Natural killer cell (primary cell): ENCODE results near the gene ERBB4. TPM values are rescaled to one million over a fixed set of nuclear protein-coding genes. Genes with fewer than 3 reads are reported as not detected.

Experiments
- ATAC-seq, 3 donors: fragments of 150-1000 bp in 2 of 3; fragments of 200-7000 bp in 1 of 3; cut with Tn5 transposase; 1 replicate in 1 of 3; 2 replicates in 2 of 3; pipeline ENCODE4 v1.10.0; 2021; ENCODE audit warnings: mild to moderate bottlenecking in 2 of 3, moderate library complexity in 2 of 3
- DNase-seq, 2 donors: peaks; one replicate each; pipeline versions ENCODE4 v3.0.0 to v3.0.0-alpha.2; 2013 to 2021; ENCODE audit warnings: mixed read lengths in 1 of 2
- H3K27ac ChIP-seq: one replicate; pipeline ENCODE4 v1.5.1; 2013; ENCODE audit warnings: mild to moderate bottlenecking, low read length
- H3K27me3 ChIP-seq: one replicate; pipeline ENCODE4 v1.6.1; 2013; ENCODE audit warnings: low read length; ENCODE audit not compliant: control insufficient read depth, insufficient read depth
- H3K36me3 ChIP-seq: one replicate; pipeline ENCODE4 v1.6.1; 2013; ENCODE audit warnings: low read length; ENCODE audit not compliant: control insufficient read depth, insufficient read depth
- H3K4me1 ChIP-seq: one replicate; pipeline ENCODE4 v1.6.1; 2013; ENCODE audit warnings: low read length; ENCODE audit not compliant: control insufficient read depth, insufficient read depth
- H3K4me3 ChIP-seq: one replicate; pipeline ENCODE4 v1.5.1; 2013; ENCODE audit warnings: low read length
- H3K9me3 ChIP-seq: one replicate; pipeline ENCODE4 v1.6.1; 2013; ENCODE audit warnings: low read length; ENCODE audit not compliant: control insufficient read depth, insufficient read depth
- H3K27ac Mint-ChIP-seq, 2 donors: one replicate each; pipeline ENCODE4 v1.8.0; 2022; ENCODE audit warnings: mild to moderate bottlenecking in 2 of 2, mixed read lengths in 2 of 2, moderate library complexity in 1 of 2
- H3K27me3 Mint-ChIP-seq, 2 donors: one replicate each; pipeline ENCODE4 v1.8.0; 2022; ENCODE audit warnings: low read depth in 2 of 2, mixed read lengths in 2 of 2
- H3K36me3 Mint-ChIP-seq: one replicate; pipeline ENCODE4 v1.8.0; 2022; ENCODE audit warnings: mixed read lengths
- H3K4me1 Mint-ChIP-seq, 2 donors: one replicate each; pipeline ENCODE4 v1.8.0; 2022; ENCODE audit warnings: mixed read lengths in 2 of 2
- H3K4me3 Mint-ChIP-seq: one replicate; pipeline ENCODE4 v1.8.0; 2022; ENCODE audit warnings: mild to moderate bottlenecking, moderate library complexity, mixed read lengths
- H3K9me3 Mint-ChIP-seq, 2 donors: one replicate each; pipeline ENCODE4 v1.8.0; 2022; ENCODE audit warnings: mixed read lengths in 2 of 2
- WGBS: methylation state at CpG from one replicate; pipeline ENCODE4 v1.1.7; 2013; ENCODE audit warnings: missing lambda C conversion rate; ENCODE audit not compliant: insufficient coverage; 5-methylcytosine and 5-hydroxymethylcytosine counted together
- intact Hi-C: fragments of 100-400 bp; cut with micrococcal nuclease; formaldehyde crosslinking; loops from one replicate; pipeline ENCODE4 v1.14.2; 2022
- total RNA-seq, 4 donors: library from RNA; stranded (reverse); fragments of 120-200 nt in 1 of 4; gene quantifications; one replicate each; pipeline versions ENCODE4 v1.2.3 to v1.2.4, GENCODE V29; 2013 to 2022
- TF ChIP-seq, protein P1 (sequence below): fragments of 200-600 bp; IDR thresholded peaks from one replicate; pipeline ENCODE4 v1.8.0; 2022; ENCODE audit warnings: antibody characterized with exemption

The ERBB4 gene
- total RNA-seq, 3 donors from 2014 or later (not counting 1 experiment from before 2014, with no cell fraction given): 0.08 TPM; not detected in 2

DNA sequence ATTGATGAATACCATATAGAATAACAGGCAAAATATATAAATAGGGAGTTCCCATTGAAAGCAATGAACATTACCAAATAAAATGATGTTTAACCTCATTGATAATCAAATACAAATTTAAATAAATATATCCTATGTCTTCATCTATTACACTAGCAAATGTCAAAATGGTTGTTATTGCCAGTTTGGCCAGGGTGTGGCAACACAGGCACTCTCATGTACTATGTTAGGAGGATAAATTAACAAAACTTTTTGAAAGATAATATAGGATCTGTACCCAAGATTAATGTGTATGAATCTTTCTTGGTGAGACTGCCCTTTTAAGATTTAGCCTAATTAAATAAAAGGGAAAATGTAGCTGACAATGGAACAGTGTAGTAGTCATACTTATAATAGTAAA is 659.3 kb downstream of the ERBB4 start:
- TF ChIP-seq, protein P1, sequence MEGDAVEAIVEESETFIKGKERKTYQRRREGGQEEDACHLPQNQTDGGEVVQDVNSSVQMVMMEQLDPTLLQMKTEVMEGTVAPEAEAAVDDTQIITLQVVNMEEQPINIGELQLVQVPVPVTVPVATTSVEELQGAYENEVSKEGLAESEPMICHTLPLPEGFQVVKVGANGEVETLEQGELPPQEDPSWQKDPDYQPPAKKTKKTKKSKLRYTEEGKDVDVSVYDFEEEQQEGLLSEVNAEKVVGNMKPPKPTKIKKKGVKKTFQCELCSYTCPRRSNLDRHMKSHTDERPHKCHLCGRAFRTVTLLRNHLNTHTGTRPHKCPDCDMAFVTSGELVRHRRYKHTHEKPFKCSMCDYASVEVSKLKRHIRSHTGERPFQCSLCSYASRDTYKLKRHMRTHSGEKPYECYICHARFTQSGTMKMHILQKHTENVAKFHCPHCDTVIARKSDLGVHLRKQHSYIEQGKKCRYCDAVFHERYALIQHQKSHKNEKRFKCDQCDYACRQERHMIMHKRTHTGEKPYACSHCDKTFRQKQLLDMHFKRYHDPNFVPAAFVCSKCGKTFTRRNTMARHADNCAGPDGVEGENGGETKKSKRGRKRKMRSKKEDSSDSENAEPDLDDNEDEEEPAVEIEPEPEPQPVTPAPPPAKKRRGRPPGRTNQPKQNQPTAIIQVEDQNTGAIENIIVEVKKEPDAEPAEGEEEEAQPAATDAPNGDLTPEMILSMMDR: no peak
- Mint-ChIP-seq H3K27ac (no peak overlapping the region), H3K36me3 (no peaks in the 10 kb centered on the region), H3K4me1 (no peaks in the 10 kb centered on the region), H3K9me3 (peaks cover 3 to 9% of the 10 kb centered on the region in 2 donors), H3K4me3 (no peak overlapping the region), H3K27me3 (no peaks in the 10 kb centered on the region)
- H3K36me3 ChIP-seq: no peaks in the 10 kb centered on the region
- no peaks in the 10 kb centered on the region for H3K9me3 ChIP-seq
- no peaks in the 10 kb centered on the region for H3K4me1 ChIP-seq
- ATAC-seq (no peak), DNase-seq (no peak)
- H3K4me3 ChIP-seq: no peak overlapping the region
- H3K27me3 ChIP-seq: no peaks in the 10 kb centered on the region
- intact Hi-C loops: no loop called here
- H3K27ac ChIP-seq: no peak overlapping the region

GRCh38 chr2:211877061-211877460 is 661.5 kb downstream of the ERBB4 start:
- Mint-ChIP-seq H3K4me1 (no peaks in the 10 kb centered on the region), H3K36me3 (no peaks in the 10 kb centered on the region), H3K9me3 (peaks cover 0 to 5% of the 10 kb centered on the region in 2 donors), H3K4me3 (no peak overlapping the region), H3K27ac (no peak overlapping the region), H3K27me3 (no peaks in the 10 kb centered on the region)
- no peaks in the 10 kb centered on the region for H3K27me3 ChIP-seq
- no peak overlapping the region for H3K27ac ChIP-seq
- H3K9me3 ChIP-seq: no peaks in the 10 kb centered on the region
- H3K4me1 ChIP-seq: no peaks in the 10 kb centered on the region
- ATAC-seq: no peak
- no peak overlapping the region for H3K4me3 ChIP-seq
- no peak for DNase-seq
- H3K36me3 ChIP-seq: no peaks in the 10 kb centered on the region
- TF ChIP-seq, protein P1: no peak
- 84% methylated on average over 4 of the region's 4 CpGs for WGBS
- intact Hi-C loops: no loop called here

DNA sequence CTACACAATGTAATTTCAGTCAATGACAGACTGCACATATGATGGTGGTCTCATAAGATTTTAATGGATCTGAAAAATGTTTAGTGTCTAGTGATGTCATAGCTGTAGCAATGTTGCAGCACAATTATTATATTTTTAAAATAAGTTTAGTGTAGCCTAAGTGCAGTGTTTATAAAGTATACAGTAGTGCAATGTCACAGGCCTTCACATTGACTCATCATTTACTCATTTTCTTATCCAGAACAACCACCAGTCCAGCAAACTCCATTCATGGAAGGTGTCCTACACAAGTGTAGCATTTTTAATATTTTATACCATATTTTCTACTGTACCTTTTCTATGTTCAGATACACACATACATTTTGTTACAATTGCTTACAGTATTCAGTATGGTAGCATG is 663.1 kb downstream of the ERBB4 start:
- no peaks in the 10 kb centered on the region for H3K4me1 Mint-ChIP-seq
- H3K36me3 Mint-ChIP-seq: no peaks in the 10 kb centered on the region
- DNase-seq (no peak), ATAC-seq (no peak)
- H3K4me1 ChIP-seq: no peaks in the 10 kb centered on the region
- no peak overlapping the region for H3K27ac ChIP-seq
- no peak overlapping the region for H3K4me3 Mint-ChIP-seq
- TF ChIP-seq, protein P1: no peak
- H3K9me3 ChIP-seq: no peaks in the 10 kb centered on the region
- peaks cover 0 to 5% of the 10 kb centered on the region in 2 donors for H3K9me3 Mint-ChIP-seq
- H3K27me3 Mint-ChIP-seq: no peaks in the 10 kb centered on the region
- no peaks in the 10 kb centered on the region for H3K27me3 ChIP-seq
- H3K4me3 ChIP-seq: no peak overlapping the region
- intact Hi-C loops: no loop called here
- no peak overlapping the region for H3K27ac Mint-ChIP-seq
- H3K36me3 ChIP-seq: no peaks in the 10 kb centered on the region

DNA sequence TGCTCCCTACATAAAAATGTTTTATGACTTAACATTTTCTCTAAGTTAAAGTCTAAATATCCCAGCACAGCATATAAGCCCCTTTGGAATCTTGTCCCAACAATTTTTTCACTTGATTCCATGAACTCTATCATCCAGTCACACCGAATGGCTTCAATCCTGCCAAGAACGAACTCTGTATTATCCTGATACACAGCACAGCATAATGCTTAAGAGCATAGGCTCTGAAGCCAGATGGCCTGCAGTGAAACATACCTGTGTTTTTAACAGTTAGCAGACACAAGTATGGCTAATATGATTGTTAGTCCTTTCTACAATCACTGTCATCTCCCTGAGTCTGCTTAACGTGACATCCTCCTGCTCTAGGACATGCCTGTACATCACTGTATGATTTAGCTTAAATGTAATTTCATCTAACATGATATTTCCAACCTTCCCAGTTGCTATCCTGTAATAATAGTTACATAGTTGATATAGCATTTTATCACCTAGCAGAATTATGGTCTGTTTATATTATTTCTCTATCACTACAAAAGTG is 669.5 kb downstream of the ERBB4 start:
- 81% methylated on average over 3 of the region's 3 CpGs for whole genome bisulfite sequencing
- H3K4me3 Mint-ChIP-seq: no peak overlapping the region
- Histone ChIP-seq H3K4me1 (no peaks in the 10 kb centered on the region), H3K36me3 (no peaks in the 10 kb centered on the region), H3K27me3 (no peaks in the 10 kb centered on the region), H3K27ac (no peak overlapping the region), H3K4me3 (no peak overlapping the region), H3K9me3 (peaks cover 3% of the 10 kb centered on the region)
- no peak for ATAC-seq
- no peaks in the 10 kb centered on the region for H3K27me3 Mint-ChIP-seq
- TF ChIP-seq, protein P1: no peak
- DNase-seq: no peak
- no peak overlapping the region for H3K27ac Mint-ChIP-seq
- intact Hi-C loops: no loop called here
- no peaks in the 10 kb centered on the region for H3K4me1 Mint-ChIP-seq
- no peaks in the 10 kb centered on the region for H3K36me3 Mint-ChIP-seq
- peaks cover 2 to 4% of the 10 kb centered on the region in 2 donors for H3K9me3 Mint-ChIP-seq
